PFSK-1 (cell line): Measurements from ENCODE around the gene NF2.

Experiments
- FOXP2 ChIP-seq: optimal IDR thresholded peaks from 2 replicates; pipeline ENCODE3; 2011; ENCODE audit warnings: borderline replicate concordance, control low read depth, inconsistent platforms; ENCODE audit not compliant: insufficient read depth; ENCODE audit errors: extremely low read length, extremely low read depth
- POLR2AphosphoS5 ChIP-seq: IDR thresholded peaks from 2 replicates; pipeline ENCODE4 v1.6.1; 2012; ENCODE audit warnings: low read depth, mild to moderate bottlenecking, control low read depth, low read length, moderate library complexity
- SIN3A ChIP-seq: IDR thresholded peaks from 2 replicates; pipeline ENCODE4 v1.6.1; 2012; ENCODE audit warnings: mild to moderate bottlenecking, low read length, moderate library complexity, borderline replicate concordance; ENCODE audit not compliant: insufficient read depth
- TAF1 ChIP-seq: IDR thresholded peaks from 2 replicates; pipeline ENCODE4 v1.6.1; 2012; ENCODE audit warnings: low read length, control low read depth, borderline replicate concordance; ENCODE audit not compliant: insufficient read depth
- TF ChIP-seq, protein P1 (sequence below), 2 experiments: IDR thresholded peaks; 2 replicates each; pipeline versions ENCODE4 v1.6.1 to v1.8.0; 2011 to 2012; ENCODE audit warnings: low read depth in 2 of 2, low read length in 2 of 2, control low read depth in 1 of 2, inconsistent platforms in 1 of 2, mild to moderate bottlenecking in 1 of 2, moderate library complexity in 1 of 2; ENCODE audit not compliant: insufficient read depth in 1 of 2

NF2 gene

DNA sequence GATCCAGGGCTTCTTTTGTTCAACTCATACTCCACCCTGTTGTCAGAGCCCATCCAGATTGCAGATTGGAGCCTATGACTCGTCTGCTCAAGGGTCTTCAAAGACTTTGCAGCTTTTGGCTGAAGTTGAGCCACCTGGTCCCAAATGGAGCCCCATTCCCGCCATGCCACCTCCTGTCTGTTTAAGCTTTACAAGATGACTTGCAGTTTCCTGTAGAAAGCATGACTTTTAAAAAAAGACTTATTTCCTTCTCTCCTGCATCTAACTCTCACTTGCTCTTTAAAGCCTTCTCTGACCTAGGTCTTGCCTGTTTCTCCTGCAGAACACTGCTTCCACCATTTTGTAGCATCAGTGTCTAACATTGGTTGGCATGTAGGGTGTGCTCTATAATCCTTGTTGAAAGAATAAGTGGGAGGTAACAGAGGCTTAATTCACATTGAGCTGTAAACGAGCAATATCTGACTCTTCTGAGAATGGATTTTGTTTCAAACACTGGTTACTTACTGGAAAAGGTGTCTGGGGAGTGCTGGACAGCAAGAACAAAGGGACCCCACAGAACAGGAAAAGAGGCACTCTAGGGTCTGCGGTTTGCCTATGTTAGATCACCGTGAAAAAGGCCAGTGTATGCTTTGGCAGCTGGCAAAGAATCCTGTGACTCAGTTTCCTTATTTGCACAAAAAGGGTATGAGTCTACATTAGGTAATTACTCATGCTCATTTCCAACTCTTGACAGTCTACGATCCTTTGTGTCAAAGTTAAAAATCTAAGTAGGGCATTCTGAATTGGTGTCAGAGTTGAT is 30.3 kb downstream of the NF2 start:
- TF ChIP-seq TAF1, result no peak
- TF ChIP-seq SIN3A, result no peak
- TF ChIP-seq FOXP2, result no peak
- TF ChIP-seq, protein P1, sequence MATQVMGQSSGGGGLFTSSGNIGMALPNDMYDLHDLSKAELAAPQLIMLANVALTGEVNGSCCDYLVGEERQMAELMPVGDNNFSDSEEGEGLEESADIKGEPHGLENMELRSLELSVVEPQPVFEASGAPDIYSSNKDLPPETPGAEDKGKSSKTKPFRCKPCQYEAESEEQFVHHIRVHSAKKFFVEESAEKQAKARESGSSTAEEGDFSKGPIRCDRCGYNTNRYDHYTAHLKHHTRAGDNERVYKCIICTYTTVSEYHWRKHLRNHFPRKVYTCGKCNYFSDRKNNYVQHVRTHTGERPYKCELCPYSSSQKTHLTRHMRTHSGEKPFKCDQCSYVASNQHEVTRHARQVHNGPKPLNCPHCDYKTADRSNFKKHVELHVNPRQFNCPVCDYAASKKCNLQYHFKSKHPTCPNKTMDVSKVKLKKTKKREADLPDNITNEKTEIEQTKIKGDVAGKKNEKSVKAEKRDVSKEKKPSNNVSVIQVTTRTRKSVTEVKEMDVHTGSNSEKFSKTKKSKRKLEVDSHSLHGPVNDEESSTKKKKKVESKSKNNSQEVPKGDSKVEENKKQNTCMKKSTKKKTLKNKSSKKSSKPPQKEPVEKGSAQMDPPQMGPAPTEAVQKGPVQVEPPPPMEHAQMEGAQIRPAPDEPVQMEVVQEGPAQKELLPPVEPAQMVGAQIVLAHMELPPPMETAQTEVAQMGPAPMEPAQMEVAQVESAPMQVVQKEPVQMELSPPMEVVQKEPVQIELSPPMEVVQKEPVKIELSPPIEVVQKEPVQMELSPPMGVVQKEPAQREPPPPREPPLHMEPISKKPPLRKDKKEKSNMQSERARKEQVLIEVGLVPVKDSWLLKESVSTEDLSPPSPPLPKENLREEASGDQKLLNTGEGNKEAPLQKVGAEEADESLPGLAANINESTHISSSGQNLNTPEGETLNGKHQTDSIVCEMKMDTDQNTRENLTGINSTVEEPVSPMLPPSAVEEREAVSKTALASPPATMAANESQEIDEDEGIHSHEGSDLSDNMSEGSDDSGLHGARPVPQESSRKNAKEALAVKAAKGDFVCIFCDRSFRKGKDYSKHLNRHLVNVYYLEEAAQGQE (IDR thresholded peaks at IDR 0.05; ENCODE audit: insufficient read depth in 1 of 2, low read depth in 2 of 2, low read length in 2 of 2), result no peak
- TF ChIP-seq POLR2AphosphoS5, result no peak

DNA sequence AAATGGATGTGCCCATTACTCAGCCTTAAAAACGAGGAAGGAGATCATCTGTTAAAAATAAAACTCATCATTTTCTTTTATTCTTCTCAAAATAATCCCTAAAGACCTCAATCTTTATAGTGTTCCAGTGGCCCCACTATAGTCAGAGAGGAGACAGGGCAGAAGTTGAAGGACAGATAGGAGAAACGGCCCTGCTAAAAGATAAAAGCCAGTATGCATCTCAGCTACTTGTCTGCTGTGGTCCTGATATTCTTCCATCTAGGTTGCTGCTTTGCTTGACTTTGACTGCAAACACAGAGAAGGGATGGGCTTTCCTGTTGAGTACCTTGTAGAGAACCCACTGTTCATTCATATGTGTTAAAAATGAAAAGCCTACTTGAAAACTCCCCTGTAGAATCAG is 31.4 kb downstream of the NF2 start:
- TF ChIP-seq SIN3A (no peak), TAF1 (no peak), POLR2AphosphoS5 (no peak), FOXP2 (no peak)
- TF ChIP-seq, protein P1 (IDR thresholded peaks at IDR 0.05; ENCODE audit: insufficient read depth in 1 of 2, low read depth in 2 of 2, low read length in 2 of 2), result no peak

DNA sequence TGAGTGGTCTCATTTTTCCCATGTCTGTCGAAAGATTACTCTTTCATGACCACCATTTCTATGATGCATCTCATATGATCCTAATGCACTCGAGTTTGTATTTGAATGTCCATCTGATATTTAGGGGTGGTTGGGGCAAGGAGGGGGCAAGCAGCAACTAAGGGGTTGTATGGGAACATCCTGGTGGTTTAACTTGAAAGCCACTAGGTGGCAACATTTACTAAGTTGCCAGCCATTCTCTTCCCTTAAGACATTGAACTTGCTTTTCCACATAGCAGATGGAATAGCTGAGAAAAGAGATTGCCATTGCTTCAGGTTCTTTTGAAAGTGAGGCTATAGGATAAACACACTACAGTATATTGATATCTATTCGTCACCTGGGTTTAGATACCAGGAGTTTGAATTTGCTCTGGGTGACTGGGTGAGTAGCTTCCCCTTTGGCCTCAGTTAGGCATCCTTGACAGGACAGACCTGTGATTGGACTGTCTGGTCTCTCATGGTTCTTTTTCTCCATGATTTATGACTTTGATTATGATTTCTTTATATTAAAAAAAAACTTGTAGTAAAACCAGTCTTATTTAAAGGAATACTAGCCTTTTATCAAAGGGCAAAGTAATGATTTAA is 32.4 kb downstream of the NF2 start:
- TF ChIP-seq, protein P1 (IDR thresholded peaks at IDR 0.05; ENCODE audit: insufficient read depth in 1 of 2, low read depth in 2 of 2, low read length in 2 of 2), result no peak
- no peak for TF ChIP-seq FOXP2
- TF ChIP-seq POLR2AphosphoS5, result no peak
- TF ChIP-seq TAF1, result no peak
- TF ChIP-seq SIN3A, result no peak

DNA sequence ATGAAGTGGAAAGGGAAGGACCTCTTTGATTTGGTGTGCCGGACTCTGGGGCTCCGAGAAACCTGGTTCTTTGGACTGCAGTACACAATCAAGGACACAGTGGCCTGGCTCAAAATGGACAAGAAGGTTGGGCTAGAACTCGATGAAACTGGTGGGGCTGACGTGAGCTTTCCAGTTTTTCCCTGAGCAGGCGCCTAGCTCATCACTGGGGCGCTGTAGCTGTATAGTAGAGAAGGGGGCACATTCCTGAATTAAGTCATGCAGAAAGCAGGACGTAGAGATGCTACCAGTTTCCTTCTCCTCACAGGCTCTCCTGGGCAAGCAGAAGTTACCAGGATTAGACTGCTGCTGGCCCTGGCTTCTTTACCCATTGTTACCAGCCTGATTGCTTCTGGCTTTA is 33.3 kb downstream of the NF2 start:
- TF ChIP-seq, protein P1 (IDR thresholded peaks at IDR 0.05; ENCODE audit: insufficient read depth in 1 of 2, low read depth in 2 of 2, low read length in 2 of 2), result no peak
- TF ChIP-seq SIN3A (no peak), FOXP2 (no peak), TAF1 (no peak)
